GM18870 (cell line): ENCODE data around the gene DEPDC5.
"Not testable (repeated sequence)": the region's sequence is repeated elsewhere in the genome, so short reads cannot be mapped to it uniquely, and the experiment has no call there.

Experiments used
- ATAC-seq: cut with Tn5 transposase; IDR thresholded peaks from one replicate; pipeline ENCODE4 v1.9.1; 2021; ENCODE audit warnings: moderate library complexity; ENCODE audit not compliant: unreplicated experiment

Gene DEPDC5

GRCh38 chr22:31753634-31754501 is at the start of gene DEPDC5:
Gene DEPDC5, plus strand, starts transcription at chr22:31754019. Its CDS starts 903 bp downstream, at chr22:31754922.
- peak; percentile 28 for ATAC-seq

DNA sequence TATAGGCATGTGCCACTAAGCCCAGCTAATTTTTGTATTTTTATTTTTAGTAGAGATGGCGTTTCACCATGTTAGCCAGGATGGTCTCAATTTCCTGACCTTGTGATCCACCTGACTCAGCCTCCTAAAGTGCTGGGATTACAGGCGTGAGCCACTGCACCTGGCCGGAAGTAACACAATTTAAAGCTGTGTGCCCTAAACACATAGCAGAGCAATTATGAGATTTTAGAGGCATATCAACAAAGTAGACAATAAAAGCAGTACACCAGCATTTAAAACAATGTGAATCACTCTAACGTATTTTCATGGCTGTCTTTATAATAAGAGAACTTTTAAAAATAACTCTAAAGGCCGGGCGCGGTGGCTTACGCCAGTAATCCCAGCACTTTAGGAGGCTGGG is 46.3 kb upstream of the DEPDC5 start:
- ATAC-seq: no peak

DNA sequence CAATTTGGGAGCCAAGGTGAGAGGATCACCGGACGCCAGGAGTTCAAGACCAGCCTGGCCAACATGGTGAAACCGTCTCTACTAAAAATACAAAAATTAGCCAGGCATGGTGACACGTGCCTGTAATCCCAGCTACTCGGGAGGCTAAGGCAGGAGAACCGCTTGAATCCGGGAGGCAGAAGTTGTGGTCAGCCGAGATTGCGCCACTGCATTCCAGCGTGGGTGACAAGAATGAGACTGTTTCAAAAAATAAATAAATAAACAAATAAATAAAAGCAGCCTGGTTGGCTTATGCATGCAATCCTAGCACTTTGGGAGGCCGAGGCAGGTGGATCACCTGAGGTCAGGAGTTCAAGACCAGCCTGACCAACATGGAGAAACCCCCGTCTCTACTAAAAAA is 42.6 kb upstream of the DEPDC5 start:
- not testable (repeated sequence) for ATAC-seq

GRCh38 chr22:31715147-31715778 is 38.6 kb upstream of the DEPDC5 start:
- ATAC-seq: no peak

DNA sequence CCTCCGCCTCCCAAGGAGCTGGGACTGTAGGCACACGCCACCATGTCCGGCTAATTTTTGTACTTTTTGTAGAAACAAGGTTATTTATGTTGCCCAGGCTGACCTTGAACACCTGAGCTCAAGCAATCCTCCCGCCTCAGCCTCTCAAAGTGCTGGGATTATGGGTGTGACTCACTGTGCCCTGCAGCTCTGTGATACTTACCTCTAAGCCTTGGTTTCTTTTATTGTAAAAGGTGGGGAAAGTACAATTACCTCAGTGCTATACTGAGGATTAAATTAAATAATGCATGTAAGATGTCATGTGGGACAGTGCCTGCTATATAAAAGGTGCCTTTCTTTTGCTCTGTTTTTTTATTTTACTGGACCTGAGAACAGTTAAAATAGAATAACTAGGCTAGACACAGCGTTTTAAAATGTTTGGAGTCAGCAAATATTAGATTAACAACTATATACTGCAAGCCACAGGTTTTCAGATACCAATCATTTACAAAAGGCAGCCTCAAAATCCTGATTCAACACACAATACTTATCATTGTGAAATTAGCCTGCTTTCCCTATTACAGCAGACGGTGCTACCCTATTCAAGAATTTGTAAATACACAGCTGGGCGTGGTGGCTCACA is 33.9 kb upstream of the DEPDC5 start:
- no peak for ATAC-seq

GRCh38 chr22:31723723-31724122 is 30.1 kb upstream of the DEPDC5 start:
- ATAC-seq: no peak

- no peak for ATAC-seq
Measured at GRCh38 chr22:31726692-31727091, 27.1 kb upstream of the DEPDC5 start.

DNA sequence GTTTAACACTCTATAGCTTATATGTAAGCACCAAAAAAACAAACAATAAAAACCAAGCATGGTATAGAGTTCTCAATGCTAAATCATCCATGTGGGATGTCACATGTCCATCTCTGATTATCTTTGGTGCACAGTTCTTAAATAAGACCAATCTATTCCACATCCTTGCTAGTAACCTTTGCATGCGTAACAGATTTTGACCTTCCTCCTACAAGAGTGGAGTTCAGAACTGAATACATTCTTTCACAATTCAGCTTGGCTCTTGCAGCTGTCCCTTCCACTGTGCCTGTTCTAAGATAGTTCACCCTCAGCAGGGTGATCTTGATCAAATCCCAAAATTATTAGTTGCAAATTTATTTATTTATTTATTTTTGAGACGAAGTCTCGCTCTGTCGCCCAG is 25.0 kb upstream of the DEPDC5 start:
- no peak for ATAC-seq

DNA sequence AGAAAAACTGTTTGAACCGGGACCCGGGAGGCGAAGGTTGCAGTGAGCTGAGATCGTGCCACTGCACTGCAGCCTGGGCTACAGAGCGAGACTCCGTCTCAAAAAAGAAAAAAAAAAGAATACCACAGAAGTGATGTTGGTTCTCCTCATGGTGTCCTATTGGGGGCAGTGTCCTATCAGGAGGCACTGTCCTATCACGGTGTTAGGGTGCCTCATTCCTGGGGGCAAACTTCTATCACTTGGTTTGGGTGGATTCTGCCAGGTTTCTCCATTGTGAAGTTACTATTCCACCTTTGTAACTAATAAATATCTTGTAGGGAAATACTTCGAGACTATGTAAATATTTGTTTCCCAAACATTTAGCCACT is 23.5 kb upstream of the DEPDC5 start:
- no peak for ATAC-seq

DNA sequence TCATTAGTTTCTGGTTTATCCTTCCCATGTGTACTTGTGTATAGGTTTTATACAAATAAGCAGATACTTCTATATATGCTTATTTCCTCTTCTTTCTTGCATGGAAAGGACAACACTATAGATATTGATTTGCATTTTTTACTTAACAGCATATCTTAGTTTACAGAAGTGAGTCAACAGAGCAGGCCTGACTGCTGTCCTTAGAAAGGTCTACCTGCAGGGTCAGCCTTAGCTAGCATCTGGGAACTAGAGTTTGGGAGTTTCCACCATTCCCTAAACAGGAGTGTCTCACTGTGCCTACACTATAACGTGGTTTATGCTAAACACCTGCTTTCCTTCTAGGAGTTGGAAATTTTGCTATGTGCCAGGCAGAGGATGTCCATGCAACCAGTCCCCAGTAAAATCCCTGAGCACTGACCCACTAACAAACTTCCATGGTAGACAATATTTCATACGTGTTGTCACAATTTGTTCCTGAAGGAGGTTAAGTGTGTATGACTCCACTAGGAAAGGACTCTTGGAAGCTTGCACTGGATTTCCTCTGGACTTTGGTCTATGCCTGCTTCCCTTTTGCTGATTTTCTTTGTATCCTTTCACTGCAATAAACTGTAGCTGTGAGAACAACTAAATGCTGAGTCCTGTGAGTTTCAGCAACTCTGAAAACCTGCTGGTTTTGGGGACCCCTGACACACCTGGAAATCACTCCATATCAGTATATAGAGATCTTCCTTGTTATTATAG is 21.6 kb upstream of the DEPDC5 start:
- no peak for ATAC-seq

- ATAC-seq: no peak
Measured at GRCh38 chr22:31733580-31734079, 20.2 kb upstream of the DEPDC5 start.

- ATAC-seq: no peak
Measured at GRCh38 chr22:31734512-31734911, 19.3 kb upstream of the DEPDC5 start.

DNA sequence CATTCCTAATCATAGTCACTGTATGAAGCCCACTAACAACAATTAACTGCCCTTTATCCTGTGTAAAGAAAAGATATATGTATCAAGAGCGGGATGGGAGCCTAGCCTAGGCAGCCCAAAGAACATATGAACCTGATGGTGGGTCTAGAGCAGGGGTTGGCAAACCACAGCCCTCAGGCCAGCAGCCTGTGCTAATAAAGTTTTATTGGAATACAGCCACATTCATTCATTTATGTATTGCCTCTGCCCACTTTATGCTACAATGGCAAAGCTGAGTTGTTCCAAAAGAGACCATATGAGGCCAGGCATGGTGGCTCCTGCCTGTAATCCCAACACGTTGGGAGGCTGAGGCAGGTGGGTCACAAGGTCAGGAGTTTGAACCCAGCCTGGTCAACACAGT is 17.4 kb upstream of the DEPDC5 start:
- ATAC-seq: no peak

GRCh38 chr22:31737932-31738331 is 15.9 kb upstream of the DEPDC5 start:
- ATAC-seq: no peak

DNA sequence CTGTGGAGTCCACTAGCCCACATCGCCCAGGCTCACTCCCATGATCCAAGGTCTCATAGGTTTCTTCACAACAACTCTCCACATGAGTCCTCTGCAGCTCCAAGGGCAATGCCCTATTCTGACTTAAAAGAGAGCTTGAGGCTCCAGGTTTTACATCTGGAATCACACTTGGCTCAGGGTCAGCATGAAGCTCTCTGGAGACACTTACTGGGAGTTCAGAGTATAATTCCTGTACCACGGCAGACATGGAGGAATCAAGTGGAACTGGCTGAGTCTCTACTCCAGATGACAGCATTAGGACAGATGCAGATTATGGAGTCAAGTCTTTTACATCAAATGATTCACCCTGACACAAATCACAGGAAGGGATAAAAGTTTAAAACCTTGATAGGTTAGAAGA is 15.3 kb upstream of the DEPDC5 start:
- no peak for ATAC-seq

GRCh38 chr22:31739795-31740201 is 14.0 kb upstream of the DEPDC5 start:
- no peak for ATAC-seq

DNA sequence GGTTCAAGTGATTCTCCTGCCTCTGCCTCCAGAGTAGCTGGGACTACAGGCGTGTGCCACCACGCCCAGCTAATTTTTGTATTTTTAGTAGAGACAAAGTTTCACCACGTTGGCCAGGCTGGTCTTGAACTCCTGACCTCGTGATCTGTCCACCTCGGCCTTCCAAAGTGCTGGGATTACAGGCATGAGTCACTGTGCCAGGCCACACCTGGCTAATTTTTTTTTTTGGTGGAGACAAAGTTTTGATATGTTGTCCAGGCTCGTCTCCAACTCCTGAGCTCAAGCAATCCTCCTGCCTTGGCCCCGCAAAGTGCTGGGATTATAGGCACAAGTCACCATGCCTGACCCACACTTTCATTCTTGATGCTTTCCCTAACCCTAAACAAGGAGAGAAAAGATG is 13.5 kb upstream of the DEPDC5 start:
- ATAC-seq: not testable (repeated sequence)

DNA sequence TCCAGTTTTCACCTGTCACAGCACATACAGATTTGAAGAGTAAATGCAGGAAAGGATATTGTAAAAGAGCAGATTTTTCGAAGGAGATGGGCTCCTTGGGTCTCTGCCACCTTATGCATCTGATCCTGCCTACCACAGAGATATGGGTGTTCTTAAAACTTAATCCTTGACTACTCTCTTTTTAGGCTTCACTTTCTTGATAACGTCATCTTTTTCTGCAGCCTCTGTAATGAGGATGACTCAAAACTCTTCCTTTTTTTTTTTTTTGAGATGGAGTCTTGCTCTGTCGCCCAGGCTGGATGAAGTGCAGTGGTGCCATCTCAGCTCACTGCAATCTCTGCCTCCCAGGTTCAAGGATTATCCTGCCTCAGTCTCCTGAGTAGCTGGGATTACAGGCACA is 11.7 kb upstream of the DEPDC5 start:
- ATAC-seq: no peak

GRCh38 chr22:31742682-31743081 is 11.1 kb upstream of the DEPDC5 start:
- no peak for ATAC-seq

- ATAC-seq: no peak
Measured at GRCh38 chr22:31743871-31744270, 9.9 kb upstream of the DEPDC5 start.

- no peak for ATAC-seq
Measured at GRCh38 chr22:31747441-31747840, 6.4 kb upstream of the DEPDC5 start.
